Fibroblast of lung (primary cell): ENCODE data around the gene VPS54. TPM values are rescaled to one million over a fixed set of nuclear protein-coding genes. Genes with fewer than 3 reads are reported as not detected.

Experiments used
- DNase-seq, 2 donors: peaks; one replicate each; pipeline versions ENCODE4 v3.0.0 to v3.0.0-alpha.2; 2010; ENCODE audit warnings: low read depth in 2 of 2
- H2AFZ ChIP-seq: 2 replicates; pipeline ENCODE4 v1.5.1; 2012; ENCODE audit warnings: low read length, control low read depth, inconsistent platforms
- H3K27ac ChIP-seq: 2 replicates; pipeline ENCODE4 v1.5.1; 2011; ENCODE audit warnings: low read length, control low read depth; ENCODE audit not compliant: insufficient read depth
- H3K27me3 ChIP-seq: 2 replicates; pipeline ENCODE4 v1.5.1; 2011; ENCODE audit warnings: mild to moderate bottlenecking, low read length; ENCODE audit not compliant: control insufficient read depth, insufficient read depth
- H3K36me3 ChIP-seq: 2 replicates; pipeline ENCODE4 v1.5.1; 2011; ENCODE audit warnings: low read length; ENCODE audit not compliant: control insufficient read depth, insufficient read depth
- H3K4me1 ChIP-seq: 2 replicates; pipeline ENCODE4 v1.5.1; 2011; ENCODE audit warnings: low read length; ENCODE audit not compliant: control insufficient read depth, insufficient read depth; ENCODE audit errors: extremely low read depth
- H3K4me2 ChIP-seq: 2 replicates; pipeline ENCODE4 v1.5.1; 2011; ENCODE audit warnings: low read length, control low read depth; ENCODE audit not compliant: insufficient read depth; ENCODE audit errors: extremely low read depth
- H3K4me3 ChIP-seq, 4 experiments: fragments of 200-600 bp in 1 of 4; sonication (generic) in 1 of 4; replicated peaks in 1 of 4; 2 replicates each; pipeline ENCODE4 v1.5.1; 2011 to 2016; ENCODE audit warnings: low read length in 4 of 4, low read depth in 3 of 4, mild to moderate bottlenecking in 3 of 4, control low read depth in 2 of 4, inconsistent platforms in 1 of 4, mixed read lengths in 1 of 4; ENCODE audit not compliant: insufficient read depth in 1 of 4; ENCODE audit errors: control extremely low read depth in 1 of 4
- H3K79me2 ChIP-seq: 2 replicates; pipeline ENCODE4 v1.5.1; 2012; ENCODE audit warnings: mild to moderate bottlenecking, low read length, inconsistent platforms; ENCODE audit not compliant: control insufficient read depth, insufficient read depth
- H3K9ac ChIP-seq: 2 replicates; pipeline ENCODE4 v1.5.1; 2011; ENCODE audit warnings: mild to moderate bottlenecking, low read length, control low read depth; ENCODE audit not compliant: insufficient read depth
- H3K9me3 ChIP-seq: 2 replicates; pipeline ENCODE4 v1.5.1; 2012; ENCODE audit warnings: low read depth, low read length; ENCODE audit not compliant: control insufficient read depth, insufficient read depth
- H4K20me1 ChIP-seq: 2 replicates; pipeline ENCODE4 v1.5.1; 2011; ENCODE audit warnings: low read length; ENCODE audit not compliant: control insufficient read depth, insufficient read depth; ENCODE audit errors: extremely low read depth
- CTCF ChIP-seq, 2 donors: IDR thresholded peaks in 1 of 2; conservative IDR thresholded peaks in 1 of 2; 1 replicate in 1 of 2; 2 replicates in 1 of 2; pipeline ENCODE4 v1.5.1; 2011 to 2012; ENCODE audit warnings: low read length in 2 of 2, control low read depth in 1 of 2, inconsistent platforms in 1 of 2, low read depth in 1 of 2, mild to moderate bottlenecking in 1 of 2
- EZH2 ChIP-seq: IDR thresholded peaks from 2 replicates; pipeline ENCODE4 v1.5.1; 2012; ENCODE audit warnings: low read length, control low read depth, mild to moderate bottlenecking; ENCODE audit errors: missing control alignments
- polyA plus RNA-seq, 2 donors: library from polyadenylated mRNA; depleted of rRNA in 1 of 2; stranded (reverse) in 1 of 2; unstranded in 1 of 2; fragments of >200 nt; gene quantifications; 2 replicates each; pipeline ENCODE4 v1.2.1, GENCODE V29; 2011 to 2012; ENCODE audit warnings: missing spikeins in 1 of 2
- total RNA-seq: library from RNA; depleted of rRNA; stranded (reverse); fragments of >200 nt; gene quantifications from 2 replicates; pipeline ENCODE4 v1.2.1, GENCODE V29; 2014

VPS54 gene
- total and polyA plus RNA-seq, 2 donors (not counting 1 experiment from before 2014, with no cell fraction given), result 18.4 to 29.7 TPM

- Histone ChIP-seq H3K36me3 (no peaks in the 10 kb centered on the region), H3K4me2 (no peak overlapping the region), H3K79me2 (no peaks in the 10 kb centered on the region), H3K9ac (no peak overlapping the region), H2AFZ (no peak overlapping the region), H3K27me3 (no peaks in the 10 kb centered on the region), H3K4me3 (no peak overlapping the region), H4K20me1 (no peaks in the 10 kb centered on the region), H3K4me1 (no peaks in the 10 kb centered on the region), H3K9me3 (no peaks in the 10 kb centered on the region), H3K27ac (no peak overlapping the region)
- DNase-seq, result no peak
- TF ChIP-seq CTCF (conservative IDR thresholded peaks at IDR 0.05 in 1 of 2, IDR thresholded peaks at IDR 0.05 in 1 of 2; ENCODE audit: low read depth in 1 of 2, low read length in 2 of 2) (no peak), EZH2 (no peak)
Observed at GRCh38 chr2:63980794-63981193, 38.4 kb downstream of the VPS54 start.

GRCh38 chr2:63977904-63978303 lies 41.3 kb downstream of the VPS54 start:
- Histone ChIP-seq H2AFZ (no peak overlapping the region), H3K4me1 (no peaks in the 10 kb centered on the region), H3K27me3 (no peaks in the 10 kb centered on the region), H3K9ac (no peak overlapping the region), H3K79me2 (no peaks in the 10 kb centered on the region), H4K20me1 (no peaks in the 10 kb centered on the region), H3K4me2 (no peak overlapping the region), H3K9me3 (no peaks in the 10 kb centered on the region), H3K4me3 (no peak overlapping the region), H3K36me3 (no peaks in the 10 kb centered on the region), H3K27ac (no peak overlapping the region)
- TF ChIP-seq EZH2 (no peak), CTCF (conservative IDR thresholded peaks at IDR 0.05 in 1 of 2, IDR thresholded peaks at IDR 0.05 in 1 of 2; ENCODE audit: low read depth in 1 of 2, low read length in 2 of 2) (no peak)
- no peak for DNase-seq

- Histone ChIP-seq H3K4me3 (no peak overlapping the region), H3K79me2 (no peaks in the 10 kb centered on the region), H3K27me3 (no peaks in the 10 kb centered on the region), H2AFZ (no peak overlapping the region), H4K20me1 (no peaks in the 10 kb centered on the region), H3K9me3 (no peaks in the 10 kb centered on the region), H3K4me1 (no peaks in the 10 kb centered on the region), H3K27ac (no peak overlapping the region), H3K4me2 (no peak overlapping the region), H3K36me3 (no peaks in the 10 kb centered on the region), H3K9ac (no peak overlapping the region)
- no peak for TF ChIP-seq CTCF (conservative IDR thresholded peaks at IDR 0.05 in 1 of 2, IDR thresholded peaks at IDR 0.05 in 1 of 2; ENCODE audit: low read depth in 1 of 2, low read length in 2 of 2)
- no peak for TF ChIP-seq EZH2
- DNase-seq, result no peak
Observed at GRCh38 chr2:63976125-63976510, 43.1 kb downstream of the VPS54 start.
